ENCODE data around the gene UBE3C.
"Not testable (repeated sequence)": the region's sequence is repeated elsewhere in the genome, so short reads cannot be mapped to it uniquely, and the experiment has no call there.

Gene UBE3C

DNA sequence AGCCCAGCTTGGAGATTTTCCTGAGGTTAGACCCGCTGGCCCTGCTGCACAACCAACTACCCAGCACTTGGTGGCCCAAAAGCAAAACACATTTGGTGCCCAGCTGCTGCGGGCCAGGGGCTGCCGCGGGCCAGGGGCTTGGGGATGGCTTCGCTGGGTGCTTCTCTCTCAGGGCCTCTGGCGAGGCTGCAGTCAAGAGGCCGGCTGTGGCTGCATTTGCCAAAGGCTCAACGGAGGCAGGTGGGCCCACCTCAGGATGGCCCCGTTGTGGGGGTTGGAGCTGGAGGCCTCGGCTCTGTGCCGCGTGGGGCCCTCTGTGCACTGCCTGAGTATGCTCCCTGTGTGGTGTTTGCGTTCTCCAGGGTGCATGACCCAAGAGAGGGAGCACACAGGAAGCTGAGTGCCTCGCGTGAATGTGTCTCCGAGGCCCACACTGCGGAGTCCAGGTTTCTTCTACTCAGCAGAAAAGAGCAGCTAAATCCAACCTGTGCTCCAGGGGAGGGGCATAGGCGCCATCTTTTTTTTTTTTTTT lies 17.5 kb upstream of the UBE3C start:
- Mint-ChIP-seq H3K36me3 (peaks cover 3% of the 10 kb centered on the region), H3K27ac (no peak overlapping the region), H3K4me1 (no peaks in the 10 kb centered on the region), H3K27me3 (peaks cover 5% of the 10 kb centered on the region), H3K4me3 (no peak overlapping the region), H3K9me3 (peaks cover 6% of the 10 kb centered on the region)
- DNase-seq (ENCODE audit: low spot score in 2 of 2): no peak
- ATAC-seq (ENCODE audit: low read depth): no peak

GRCh38 chr7:157122800-157123495 lies 15.8 kb upstream of the UBE3C start:
- ATAC-seq (ENCODE audit: low read depth): no peak
- Mint-ChIP-seq H3K9me3 (peaks cover 3% of the 10 kb centered on the region), H3K27ac (no peak overlapping the region), H3K36me3 (no peaks in the 10 kb centered on the region), H3K4me3 (no peak overlapping the region), H3K27me3 (peaks cover 7% of the 10 kb centered on the region), H3K4me1 (no peaks in the 10 kb centered on the region)
- no peak for DNase-seq (ENCODE audit: low spot score in 2 of 2)

DNA sequence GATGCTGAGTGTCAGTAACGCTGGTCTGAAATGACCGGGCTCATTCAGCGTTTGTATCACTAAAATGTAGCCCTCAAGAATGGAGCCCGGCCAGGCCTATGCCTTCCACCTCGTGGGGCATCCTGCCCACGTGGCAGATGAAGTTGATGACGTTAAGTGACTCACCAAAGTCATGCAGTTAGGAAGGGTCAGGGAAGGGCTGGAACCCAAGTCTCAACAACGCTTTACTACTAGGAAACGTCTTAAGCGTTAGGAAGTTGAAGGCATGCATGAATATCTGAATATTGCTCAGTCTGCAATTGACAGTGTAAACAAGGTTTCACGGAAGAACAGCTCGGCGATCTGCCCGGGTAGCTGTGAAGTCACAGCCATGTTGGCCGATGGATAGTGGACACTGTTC lies 14.0 kb upstream of the UBE3C start:
- peaks cover 14% of the 10 kb centered on the region for H3K27me3 Mint-ChIP-seq
- ATAC-seq (ENCODE audit: low read depth): no peak
- H3K4me3 Mint-ChIP-seq: no peak overlapping the region

DNA sequence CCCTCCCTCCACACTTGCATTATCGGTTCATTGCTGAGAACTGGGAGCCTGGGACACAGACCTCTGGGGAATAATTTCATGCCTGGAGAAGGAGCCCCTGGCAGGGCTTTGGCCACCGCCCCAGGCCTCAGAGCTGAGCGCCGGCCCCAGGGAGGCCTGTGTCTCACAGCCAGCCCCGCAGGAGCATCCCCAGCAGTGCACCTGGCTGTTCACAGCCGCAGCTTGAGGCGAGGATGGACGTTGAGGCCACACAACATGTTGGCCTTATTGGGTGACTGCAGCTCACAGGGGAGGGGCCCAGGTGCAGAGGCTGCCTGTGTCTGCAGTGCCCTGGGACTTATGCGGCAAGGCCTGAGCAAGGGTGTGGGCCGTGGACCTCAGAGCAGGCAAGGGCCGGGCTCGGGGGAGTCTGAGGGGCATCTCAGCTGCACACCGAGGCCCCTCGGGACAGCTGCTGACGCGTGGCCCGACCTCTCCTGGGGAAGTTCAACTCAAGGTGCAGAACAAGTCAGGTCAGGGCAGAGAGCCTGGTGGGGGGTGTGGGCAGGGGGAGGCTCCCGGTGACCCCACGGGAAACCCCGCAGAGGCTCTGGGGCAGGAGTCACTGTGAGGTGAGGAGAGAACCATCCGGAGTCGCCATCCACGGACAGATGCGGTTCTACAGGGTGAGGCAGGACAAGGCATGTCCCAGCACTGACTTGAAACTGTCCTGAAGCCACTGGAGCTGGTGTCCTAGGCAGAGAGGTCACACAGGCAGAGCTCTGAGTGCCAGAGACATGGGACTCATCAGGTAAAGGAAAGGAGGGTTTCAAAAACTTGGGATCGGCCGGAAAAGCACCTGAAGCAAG lies 13.1 kb upstream of the UBE3C start:
- H3K9me3 Mint-ChIP-seq: no peaks in the 10 kb centered on the region
- no peak overlapping the region for H3K27ac Mint-ChIP-seq
- H3K27me3 Mint-ChIP-seq: peaks cover 12% of the 10 kb centered on the region
- ATAC-seq (ENCODE audit: low read depth) (no peak), DNase-seq (ENCODE audit: low spot score in 2 of 2) (no peak)
- H3K4me3 Mint-ChIP-seq: no peak overlapping the region
- no peaks in the 10 kb centered on the region for H3K36me3 Mint-ChIP-seq
- no peaks in the 10 kb centered on the region for H3K4me1 Mint-ChIP-seq

More for the DNA sequence above, 14.0 kb upstream of the UBE3C start:
- Mint-ChIP-seq H3K27ac (no peak overlapping the region), H3K4me1 (no peaks in the 10 kb centered on the region), H3K9me3 (no peaks in the 10 kb centered on the region), H3K36me3 (no peaks in the 10 kb centered on the region)
- no peak for DNase-seq (ENCODE audit: low spot score in 2 of 2)

DNA sequence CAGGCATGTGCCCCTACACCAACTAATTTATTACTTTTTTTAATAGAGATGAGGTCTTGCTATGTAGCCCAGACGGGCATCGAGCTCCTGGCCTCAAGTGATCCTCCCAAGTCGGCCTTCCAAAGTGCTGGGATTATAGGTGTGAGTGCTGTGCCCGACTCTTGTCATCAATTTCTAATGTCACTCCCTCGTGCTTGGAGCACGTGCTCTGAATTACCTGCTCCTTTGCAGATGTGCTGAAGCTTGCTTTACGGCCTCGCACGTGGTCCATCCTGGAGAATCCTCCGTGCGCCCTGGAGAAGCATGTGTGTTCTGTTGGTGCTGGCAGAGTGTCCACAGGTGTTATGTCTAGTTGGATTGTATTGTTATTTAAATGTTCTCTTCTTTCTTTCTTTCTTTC lies 11.8 kb upstream of the UBE3C start:
- Mint-ChIP-seq H3K9me3 (no peaks in the 10 kb centered on the region), H3K4me1 (no peaks in the 10 kb centered on the region), H3K36me3 (no peaks in the 10 kb centered on the region), H3K27me3 (peaks cover 16% of the 10 kb centered on the region), H3K4me3 (no peak overlapping the region), H3K27ac (no peak overlapping the region)
- ATAC-seq (ENCODE audit: low read depth): no peak
- no peak for DNase-seq (ENCODE audit: low spot score in 2 of 2)

GRCh38 chr7:157129200-157129599 lies 9.5 kb upstream of the UBE3C start:
- no peak for ATAC-seq (ENCODE audit: low read depth)
- H3K27me3 Mint-ChIP-seq: peaks cover 16% of the 10 kb centered on the region
- no peak for DNase-seq (ENCODE audit: low spot score in 2 of 2)
- no peaks in the 10 kb centered on the region for H3K9me3 Mint-ChIP-seq
- H3K4me3 Mint-ChIP-seq: no peak overlapping the region
- H3K4me1 Mint-ChIP-seq: no peaks in the 10 kb centered on the region
- no peaks in the 10 kb centered on the region for H3K36me3 Mint-ChIP-seq
- no peak overlapping the region for H3K27ac Mint-ChIP-seq

DNA sequence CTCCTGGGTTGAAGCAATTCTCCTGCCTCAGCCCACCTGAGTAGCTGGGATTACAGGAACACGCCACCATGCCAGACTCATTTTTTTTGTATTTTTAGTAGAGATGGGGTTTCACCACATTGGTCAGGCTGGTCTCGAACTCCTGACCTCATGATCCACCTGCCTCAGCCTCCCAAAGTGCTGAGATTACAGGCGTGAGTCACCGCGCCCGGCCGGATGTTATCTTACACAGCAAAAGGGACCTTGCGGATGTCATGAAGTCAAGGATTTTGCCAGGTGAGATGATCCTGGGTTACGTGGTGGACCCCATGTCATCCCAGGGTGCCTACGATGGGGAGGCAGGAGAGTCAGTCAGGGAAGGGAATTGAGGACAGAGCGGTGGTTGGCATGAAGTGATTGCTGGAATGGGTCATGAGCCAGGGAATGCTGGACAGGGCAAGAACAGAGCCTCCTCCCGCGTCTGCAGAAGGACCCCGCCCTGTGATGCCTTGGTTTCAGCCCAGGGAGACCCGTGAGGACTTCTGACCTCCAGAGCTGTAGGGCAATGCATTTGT lies 8.7 kb upstream of the UBE3C start:
- Mint-ChIP-seq H3K27me3 (peaks cover 16% of the 10 kb centered on the region), H3K4me3 (no peak overlapping the region), H3K9me3 (no peaks in the 10 kb centered on the region), H3K36me3 (no peaks in the 10 kb centered on the region), H3K27ac (no peak overlapping the region), H3K4me1 (no peaks in the 10 kb centered on the region)
- DNase-seq (ENCODE audit: low spot score in 2 of 2): no peak
- no peak for ATAC-seq (ENCODE audit: low read depth)

- H3K27me3 Mint-ChIP-seq: peaks cover 16% of the 10 kb centered on the region
- H3K4me1 Mint-ChIP-seq; ATAC-seq (ENCODE audit: low read depth); DNase-seq (ENCODE audit: low spot score in 2 of 2); H3K27ac Mint-ChIP-seq; H3K4me3 Mint-ChIP-seq; H3K9me3 Mint-ChIP-seq; H3K36me3 Mint-ChIP-seq: not testable (repeated sequence)
Measured at GRCh38 chr7:157130849-157131248, 7.9 kb upstream of the UBE3C start.

GRCh38 chr7:157132796-157133195 lies 5.9 kb upstream of the UBE3C start:
- no peak overlapping the region for H3K4me3 Mint-ChIP-seq
- no peaks in the 10 kb centered on the region for H3K9me3 Mint-ChIP-seq
- H3K27ac Mint-ChIP-seq: no peak overlapping the region
- ATAC-seq (ENCODE audit: low read depth) (no peak), DNase-seq (ENCODE audit: low spot score in 2 of 2) (no peak)
- H3K27me3 Mint-ChIP-seq: peaks cover 14% of the 10 kb centered on the region
- no peaks in the 10 kb centered on the region for H3K36me3 Mint-ChIP-seq
- peaks cover 4% of the 10 kb centered on the region for H3K4me1 Mint-ChIP-seq

- Mint-ChIP-seq H3K27me3 (peaks cover 12% of the 10 kb centered on the region), H3K27ac (no peak overlapping the region), H3K4me1 (peaks cover 4% of the 10 kb centered on the region), H3K4me3 (no peak overlapping the region), H3K9me3 (no peaks in the 10 kb centered on the region), H3K36me3 (no peaks in the 10 kb centered on the region)
- ATAC-seq (ENCODE audit: low read depth) (no peak), DNase-seq (ENCODE audit: low spot score in 2 of 2) (no peak)
Measured at GRCh38 chr7:157133304-157133703, 5.4 kb upstream of the UBE3C start.

DNA sequence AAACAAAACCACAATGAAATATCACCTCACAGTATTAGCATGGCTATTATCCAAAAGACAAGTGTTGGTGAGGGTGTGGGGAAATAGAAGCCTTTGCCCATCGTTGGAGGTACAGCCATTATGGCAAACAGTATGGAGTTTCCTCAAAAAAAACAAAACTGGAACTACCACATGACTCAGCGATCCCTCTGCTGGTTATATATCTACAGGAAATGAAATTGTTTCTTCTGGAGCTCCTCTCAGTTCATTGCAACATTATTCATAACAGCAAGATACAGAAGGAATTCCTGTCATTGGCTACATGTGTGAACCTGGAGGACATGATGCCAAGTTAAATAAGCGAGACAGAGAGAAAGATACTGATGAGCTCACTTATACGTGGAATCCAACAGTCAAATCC lies 2.4 kb upstream of the UBE3C start:
- Mint-ChIP-seq H3K4me3 (peak overlapping the region; percentile 62), H3K27me3 (no peaks in the 10 kb centered on the region), H3K4me1 (peaks cover 17% of the 10 kb centered on the region), H3K36me3 (peaks cover 5% of the 10 kb centered on the region), H3K27ac (peak overlapping the region; percentile 76), H3K9me3 (no peaks in the 10 kb centered on the region)
- DNase-seq (ENCODE audit: low spot score in 2 of 2) (no peak), ATAC-seq (ENCODE audit: low read depth) (no peak)

DNA sequence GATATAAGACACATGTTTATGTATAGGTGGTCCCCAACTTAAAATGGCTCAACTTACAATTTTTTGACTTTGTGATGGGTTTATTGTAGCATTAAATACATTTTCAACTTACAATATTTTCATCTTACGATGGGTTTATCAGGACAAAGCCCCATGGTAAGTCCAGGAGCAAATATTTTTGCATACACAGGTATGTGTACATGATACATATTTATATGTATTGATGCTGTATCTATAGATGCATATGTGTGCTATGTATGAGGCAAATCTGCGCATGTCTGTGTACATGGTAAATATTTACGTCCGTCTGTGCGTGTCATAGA lies 664 bp upstream of the UBE3C start:
- Mint-ChIP-seq H3K27ac (peak overlapping the region; percentile 96), H3K36me3 (peaks cover 11% of the 10 kb centered on the region), H3K9me3 (no peaks in the 10 kb centered on the region), H3K4me1 (peaks cover 22% of the 10 kb centered on the region), H3K27me3 (no peaks in the 10 kb centered on the region), H3K4me3 (peak overlapping the region; percentile 87)
- no peak for ATAC-seq (ENCODE audit: low read depth)
- no peak for DNase-seq (ENCODE audit: low spot score in 2 of 2)

GRCh38 chr7:157139111-157139809 lies 534 bp downstream of the UBE3C start:
- Mint-ChIP-seq H3K4me3 (peak overlapping the region; percentile 87), H3K27me3 (no peaks in the 10 kb centered on the region), H3K36me3 (peaks cover 19% of the 10 kb centered on the region), H3K4me1 (peaks cover 34% of the 10 kb centered on the region), H3K9me3 (no peaks in the 10 kb centered on the region), H3K27ac (peak overlapping the region; percentile 70)
- DNase-seq (ENCODE audit: low spot score in 2 of 2) (no peak), ATAC-seq (ENCODE audit: low read depth) (peak; percentile 64)

All from memory B cell (primary cell).